Cardiac muscle cell (in vitro differentiated cells and primary cell): ENCODE results near the gene IGSF21. TPM values are rescaled to one million over a fixed set of nuclear protein-coding genes. Genes with fewer than 3 reads are reported as not detected.

Source experiments
- DNase-seq, 2 donors: peaks; one replicate each; pipeline versions ENCODE4 v3.0.0 to v3.0.0-alpha.2; 2010 to 2017; ENCODE audit warnings: low read depth in 1 of 2, low spot score in 1 of 2
- H3K27ac ChIP-seq: fragments of 200-600 bp; sonication (generic); 2 replicates; pipeline ENCODE4 v1.5.1; 2016
- H3K27me3 ChIP-seq: fragments of 200-600 bp; sonication (generic); 2 replicates; pipeline ENCODE4 v1.6.0; 2016; ENCODE audit warnings: control low read depth
- H3K36me3 ChIP-seq: fragments of 200-600 bp; sonication (generic); 2 replicates; pipeline ENCODE4 v1.5.1; 2016; ENCODE audit warnings: control low read depth
- H3K4me1 ChIP-seq: fragments of 200-600 bp; sonication (generic); 2 replicates; pipeline ENCODE4 v1.8.1; 2017; ENCODE audit warnings: low read depth, mild to moderate bottlenecking, mixed run types
- H3K4me3 ChIP-seq: fragments of 200-600 bp; sonication (generic); 2 replicates; pipeline ENCODE4 v1.5.1; 2016; ENCODE audit warnings: mild to moderate bottlenecking
- H3K9me3 ChIP-seq: fragments of 200-600 bp; sonication (generic); 2 replicates; pipeline ENCODE4 v1.5.1; 2017; ENCODE audit warnings: low read depth, mild to moderate bottlenecking, control low read depth
- polyA plus RNA-seq: library from polyadenylated mRNA; unstranded; fragments of >200 nt; fragmentation: Nextera tagmentation; extraction: Ambion mirVana; gene quantifications from 2 replicates; pipeline ENCODE4 v1.2.1, GENCODE V29; 2016
- total RNA-seq: library from RNA; depleted of rRNA; stranded (reverse); fragments of >200 nt; gene quantifications from 2 replicates; pipeline ENCODE4 v1.2.3, GENCODE V29; 2016
- TF ChIP-seq, protein P1 (sequence below): IDR thresholded peaks from 2 replicates; pipeline ENCODE4 v1.5.1; 2012; ENCODE audit warnings: low read depth, mild to moderate bottlenecking, low read length

IGSF21 gene
- total and polyA plus RNA-seq, 2 experiments from 2014 or later = 0.06 TPM; not detected in 1

DNA sequence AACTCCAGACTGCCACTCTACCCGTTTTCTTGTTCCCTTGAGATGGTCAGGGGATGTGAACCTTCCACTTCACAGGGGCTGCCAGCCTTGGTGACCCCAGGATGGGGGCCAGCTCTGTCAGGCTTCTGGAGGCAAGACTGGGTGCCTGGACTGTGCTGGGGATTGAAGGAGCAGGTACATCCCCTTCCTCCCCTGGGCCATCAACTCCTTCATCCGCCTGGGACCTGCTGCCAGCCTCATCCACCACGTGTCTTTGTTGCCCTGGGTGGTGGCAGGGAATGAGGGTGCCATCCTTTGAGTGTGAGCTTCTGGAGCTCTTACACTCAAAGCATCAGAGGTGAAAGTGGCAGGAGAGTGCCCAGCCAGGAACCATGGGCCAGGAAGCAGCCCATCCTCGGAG lies 139.6 kb downstream of the IGSF21 start:
- Histone ChIP-seq H3K4me1 (no peaks in the 10 kb centered on the region), H3K4me3 (no peak overlapping the region), H3K36me3 (no peaks in the 10 kb centered on the region), H3K27ac (no peak overlapping the region), H3K27me3 (no peaks in the 10 kb centered on the region), H3K9me3 (no peaks in the 10 kb centered on the region)
- TF ChIP-seq, protein P1, sequence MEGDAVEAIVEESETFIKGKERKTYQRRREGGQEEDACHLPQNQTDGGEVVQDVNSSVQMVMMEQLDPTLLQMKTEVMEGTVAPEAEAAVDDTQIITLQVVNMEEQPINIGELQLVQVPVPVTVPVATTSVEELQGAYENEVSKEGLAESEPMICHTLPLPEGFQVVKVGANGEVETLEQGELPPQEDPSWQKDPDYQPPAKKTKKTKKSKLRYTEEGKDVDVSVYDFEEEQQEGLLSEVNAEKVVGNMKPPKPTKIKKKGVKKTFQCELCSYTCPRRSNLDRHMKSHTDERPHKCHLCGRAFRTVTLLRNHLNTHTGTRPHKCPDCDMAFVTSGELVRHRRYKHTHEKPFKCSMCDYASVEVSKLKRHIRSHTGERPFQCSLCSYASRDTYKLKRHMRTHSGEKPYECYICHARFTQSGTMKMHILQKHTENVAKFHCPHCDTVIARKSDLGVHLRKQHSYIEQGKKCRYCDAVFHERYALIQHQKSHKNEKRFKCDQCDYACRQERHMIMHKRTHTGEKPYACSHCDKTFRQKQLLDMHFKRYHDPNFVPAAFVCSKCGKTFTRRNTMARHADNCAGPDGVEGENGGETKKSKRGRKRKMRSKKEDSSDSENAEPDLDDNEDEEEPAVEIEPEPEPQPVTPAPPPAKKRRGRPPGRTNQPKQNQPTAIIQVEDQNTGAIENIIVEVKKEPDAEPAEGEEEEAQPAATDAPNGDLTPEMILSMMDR = no peak
- no peak for DNase-seq

DNA sequence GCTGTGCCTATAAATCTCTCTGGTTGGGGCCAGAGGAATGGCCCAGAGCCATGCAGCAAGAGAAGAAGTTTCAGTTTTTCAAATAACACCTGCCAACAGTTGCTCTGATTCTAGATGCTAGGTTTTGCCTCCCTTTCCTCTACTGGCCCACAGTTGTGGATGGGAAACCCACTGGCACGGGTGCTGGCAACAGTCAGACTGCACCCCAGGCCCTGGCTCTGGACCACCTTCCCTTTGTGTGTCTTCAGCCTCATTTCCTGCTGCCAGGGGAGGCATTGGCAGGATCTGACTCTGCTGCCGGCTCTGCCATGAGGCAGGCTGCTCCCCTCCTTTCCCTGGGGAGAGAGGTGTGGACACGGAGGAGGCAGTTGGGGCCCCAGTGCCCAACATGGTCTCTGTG lies 142.0 kb downstream of the IGSF21 start:
- Histone ChIP-seq H3K4me3 (no peak overlapping the region), H3K9me3 (no peaks in the 10 kb centered on the region), H3K27ac (no peak overlapping the region), H3K27me3 (no peaks in the 10 kb centered on the region), H3K4me1 (no peaks in the 10 kb centered on the region), H3K36me3 (no peaks in the 10 kb centered on the region)
- no peak for DNase-seq
- TF ChIP-seq, protein P1 = no peak

DNA sequence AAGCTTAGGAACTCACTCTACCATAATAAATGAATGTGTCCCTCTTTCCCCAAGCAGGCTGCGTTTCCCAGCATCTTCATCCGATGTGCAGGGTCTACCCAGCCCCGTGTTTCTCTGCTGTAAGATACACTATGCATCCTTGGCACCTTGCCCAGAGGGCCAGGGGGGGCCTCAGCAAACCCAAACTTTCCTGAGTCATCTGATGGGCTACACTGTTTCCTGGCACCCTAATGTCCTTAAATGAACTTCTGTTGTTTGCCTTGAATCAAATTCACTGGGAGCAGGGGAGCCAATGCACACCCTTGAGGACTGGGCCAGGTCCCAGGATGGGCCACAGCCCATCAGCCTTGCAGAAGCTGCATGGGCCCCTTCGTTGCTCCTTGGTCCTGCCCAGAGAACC lies 145.5 kb downstream of the IGSF21 start:
- Histone ChIP-seq H3K4me1 (no peaks in the 10 kb centered on the region), H3K27ac (no peak overlapping the region), H3K27me3 (peaks cover 3% of the 10 kb centered on the region), H3K36me3 (no peaks in the 10 kb centered on the region), H3K4me3 (no peak overlapping the region), H3K9me3 (no peaks in the 10 kb centered on the region)
- DNase-seq = no peak
- TF ChIP-seq, protein P1 = no peak

DNA sequence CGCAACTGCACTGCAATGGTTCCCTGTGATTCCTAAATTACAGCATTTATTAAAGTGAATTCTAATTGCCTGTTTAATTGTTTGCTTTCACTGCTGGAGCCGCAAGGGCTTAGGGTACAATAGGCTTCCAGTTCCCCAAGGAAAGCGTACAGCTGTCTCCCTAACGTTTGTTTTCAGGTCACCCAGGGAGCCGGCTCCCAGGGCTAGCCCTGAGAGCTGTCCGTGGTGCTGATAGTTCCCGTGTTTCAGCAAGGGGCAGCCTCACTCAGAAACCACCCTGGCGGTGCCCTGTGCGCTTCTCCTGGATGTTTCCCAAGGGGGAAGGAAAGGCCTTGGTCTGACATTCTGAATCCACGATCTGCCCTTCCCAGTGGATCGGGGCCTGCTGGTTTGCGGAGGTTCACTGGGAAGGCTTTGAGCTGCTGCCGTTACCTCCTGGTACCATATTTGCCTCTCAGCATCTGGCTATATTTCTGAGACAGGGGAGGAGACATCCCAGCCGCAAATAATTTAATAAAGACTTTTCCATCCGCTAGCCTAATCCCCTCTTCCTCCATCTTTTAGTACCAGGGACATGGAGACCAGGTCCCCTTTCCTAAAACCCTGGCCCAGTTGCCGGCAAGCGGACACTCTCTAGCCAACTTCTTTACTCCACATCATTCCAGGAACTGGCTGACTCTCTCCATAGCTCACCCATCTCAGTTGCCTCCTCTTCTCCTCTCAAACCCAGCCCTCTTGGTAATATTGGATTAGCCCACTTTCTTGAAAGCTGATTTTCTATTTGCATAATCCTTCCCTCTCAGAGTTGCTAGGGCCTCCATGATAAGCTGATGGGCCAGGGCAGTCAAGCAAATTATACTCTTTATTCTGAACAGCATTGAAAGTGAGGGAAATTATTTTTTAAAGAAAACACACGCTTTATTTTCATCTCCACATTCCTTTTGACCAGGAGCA lies 149.0 kb downstream of the IGSF21 start:
- H3K4me3 ChIP-seq = no peak overlapping the region
- peak; percentile 48 to 92 for DNase-seq
- H3K4me1 ChIP-seq = no peaks in the 10 kb centered on the region
- H3K27me3 ChIP-seq = peaks cover 8% of the 10 kb centered on the region
- H3K9me3 ChIP-seq = no peaks in the 10 kb centered on the region
- H3K27ac ChIP-seq = no peak overlapping the region
- TF ChIP-seq, protein P1 = no peak
- no peaks in the 10 kb centered on the region for H3K36me3 ChIP-seq

DNA sequence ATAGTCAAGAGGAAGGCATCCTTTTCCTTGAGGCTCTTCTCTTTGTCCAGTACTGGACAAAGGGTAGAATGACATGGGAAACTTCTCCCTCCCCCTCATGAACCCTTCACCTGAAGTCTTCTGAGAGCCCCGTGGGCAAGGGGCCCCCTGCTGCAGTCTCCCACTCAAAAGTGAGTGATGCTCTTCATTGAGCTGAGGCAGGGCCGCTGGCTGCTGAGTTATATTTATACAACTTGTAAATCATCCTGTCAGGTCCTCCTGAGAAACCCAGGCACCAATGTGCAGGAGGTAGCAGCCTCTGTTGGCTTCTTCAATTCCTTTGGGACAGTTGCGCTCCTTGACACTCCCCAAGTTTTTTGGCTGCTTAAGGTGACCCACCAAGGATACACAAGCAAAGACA lies 150.2 kb downstream of the IGSF21 start:
- H3K27me3 ChIP-seq = peaks cover 17% of the 10 kb centered on the region
- no peak for DNase-seq

More for the DNA sequence above, 150.2 kb downstream of the IGSF21 start:
- TF ChIP-seq, protein P1 = no peak
- H3K9me3 ChIP-seq = no peaks in the 10 kb centered on the region
- no peak overlapping the region for H3K4me3 ChIP-seq
- H3K4me1 ChIP-seq = no peaks in the 10 kb centered on the region
- no peaks in the 10 kb centered on the region for H3K36me3 ChIP-seq
- no peak overlapping the region for H3K27ac ChIP-seq
